PC-9 (cell line): ENCODE measurements around the gene RARS1.

ENCODE experiments used
- CTCF ChIP-seq: fragments of 200-600 bp; sonication (generic); conservative IDR thresholded peaks from 2 replicates; pipeline ENCODE4 v1.6.1; 2017; ENCODE audit warnings: mixed run types, antibody characterized with exemption, mild to moderate bottlenecking, moderate library complexity
- EZH2 ChIP-seq: fragments of 200-600 bp; sonication (generic); IDR thresholded peaks from 2 replicates; pipeline ENCODE4 v1.8.0; 2017; ENCODE audit warnings: antibody characterized with exemption, low read depth

GRCh38 chr5:168563959-168564358 is 77.7 kb downstream of the RARS1 start:
- TF ChIP-seq EZH2: no peak
- TF ChIP-seq CTCF: no peak
